ENCODE data around the gene TRIM52. TPM values are rescaled to one million over a fixed set of nuclear protein-coding genes. Genes with fewer than 3 reads are reported as not detected.

Gene TRIM52
- total and polyA plus RNA-seq, 10 of the 15 experiments (the other 5 are each of a cell fraction or from before 2014, with no cell fraction given), result 1.4 to 24.3 (median 8.1) TPM

DNA sequence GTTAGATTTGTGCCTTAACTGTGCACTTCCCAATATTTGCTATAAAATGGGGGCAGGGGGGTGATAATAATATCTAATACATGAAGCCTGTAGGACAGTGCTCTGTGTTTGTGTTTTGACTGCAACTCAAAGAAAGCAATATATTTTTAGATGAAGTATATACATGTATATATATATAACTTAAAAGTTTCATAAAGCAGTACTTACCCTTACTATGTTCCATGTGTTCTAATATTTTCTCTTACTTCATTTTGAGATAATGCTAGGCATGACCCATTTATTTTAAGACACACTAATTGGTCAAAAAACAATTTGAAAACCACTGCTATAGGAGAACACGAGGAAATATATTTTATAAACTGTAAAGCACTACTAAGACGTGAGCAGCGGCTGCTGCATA lies 2.4 kb downstream of the TRIM52 start (continued):
- TF ChIP-seq USF1 (IDR thresholded peaks at IDR 0.05; ENCODE audit: borderline replicate concordance, extremely low read length, insufficient read depth, low read depth, low read length) (no peak), SIX5 (IDR thresholded peaks at IDR 0.05; ENCODE audit: low read depth, low read length, severe bottlenecking) (no peak), CHD1 (IDR thresholded peaks at IDR 0.05; ENCODE audit: low read depth, low read length) (no peak)

DNA sequence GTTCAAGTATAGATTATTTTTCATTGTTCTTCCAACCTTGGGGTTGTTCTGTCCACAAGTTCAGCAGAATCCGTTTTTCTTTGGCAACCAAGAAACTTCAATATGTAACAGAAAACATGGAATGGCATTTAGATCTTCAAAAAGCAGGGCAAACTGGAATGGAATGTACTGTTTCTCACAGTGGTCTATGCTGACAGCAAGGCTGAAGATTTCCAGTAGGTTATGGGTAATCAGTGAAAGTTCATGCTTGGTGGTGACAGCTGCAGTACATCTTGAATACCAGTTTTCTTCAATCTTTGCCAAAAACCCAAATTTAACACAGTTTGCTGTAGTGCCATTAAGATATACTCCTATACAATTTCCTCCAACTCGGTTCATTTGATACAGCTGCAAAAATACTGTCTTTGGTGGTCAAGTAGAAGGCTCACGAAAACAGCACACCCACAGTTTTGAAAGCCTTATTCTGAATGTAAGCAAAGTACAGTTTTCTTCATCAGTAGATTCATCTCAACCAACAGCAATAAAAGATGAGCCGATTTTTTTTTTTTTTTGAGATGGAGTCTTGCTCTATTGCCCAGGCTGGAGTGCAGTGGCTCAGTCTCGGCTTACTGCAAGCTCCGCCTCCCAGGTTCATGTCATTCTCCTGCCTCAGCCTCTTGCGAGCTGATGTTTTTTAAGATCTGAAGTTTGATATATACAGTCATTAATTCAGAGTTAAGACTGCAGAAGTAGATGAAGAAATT lies 4.9 kb downstream of the TRIM52 start:
- RAD21 ChIA-PET (ENCODE audit: unreplicated experiment), result interaction anchor here (1.0 kb wide), 1 partner anchor 12 kb away, joined by 3 read pairs; no protein-coding TSS in a partner anchor
- POLR2A ChIA-PET, result interaction anchor here (0.6 kb wide), 1 partner anchor 100 kb away, joined by 4 read pairs; no protein-coding TSS in a partner anchor
- intact Hi-C loops (cut with micrococcal nuclease; ENCODE audit: unreplicated experiment), result no loop called here
- Histone ChIP-seq H3K4me2 (ENCODE audit: control insufficient read depth, insufficient read depth) (no peak overlapping the region), H2AFZ (ENCODE audit: control insufficient read depth, low read depth, low read length) (no peak overlapping the region), H3K27me3 (replicated peaks in 1 of 2; ENCODE audit: control insufficient read depth in 2 of 2, insufficient read depth in 2 of 2, low read length in 1 of 2) (no peaks in the 10 kb centered on the region), H3K4me1 (ENCODE audit: control insufficient read depth, insufficient read depth, low read length) (no peaks in the 10 kb centered on the region), H4K20me1 (ENCODE audit: control insufficient read depth, insufficient read depth) (no peaks in the 10 kb centered on the region), H3K9me3 (replicated peaks; ENCODE audit: control insufficient read depth, insufficient read depth, low read length) (no peaks in the 10 kb centered on the region), H3K4me3 (0 out of 2 replicates have a peak overlapping the region, but pooled peaks have one; percentile 2), H3K9ac (ENCODE audit: control insufficient read depth, insufficient read depth, low read length) (no peak overlapping the region), H3K27ac (ENCODE audit: control insufficient read depth, insufficient read depth) (no peak overlapping the region), H3K36me3 (ENCODE audit: control insufficient read depth in 2 of 2, insufficient read depth in 2 of 2, low read length in 1 of 2) (peaks cover 0 to 13% of the 10 kb centered on the region in 2 experiments; a peak in 2 of 4 replicates), H3K79me2 (ENCODE audit: control insufficient read depth, insufficient read depth, low read length) (peaks cover 85% of the 10 kb centered on the region)
- no peak for FAIRE-seq
- SMC1A ChIA-PET (ENCODE audit: uncharacterized antibody, unreplicated experiment), result interaction anchor here (0.6 to 1.5 kb wide), 5 partner anchors 11 to 454 kb away, joined by 3 to 6 read pairs (median 3); partner anchors contain the start of gene MGAT1
- CTCF ChIA-PET, result interaction anchor here (1.2 to 1.9 kb wide), 3 partner anchors 8 to 68 kb away, joined by 5 to 6 read pairs (median 5); partner anchors contain the start of gene RACK1
- no TSS peak for BruUV-seq (replicated peaks)
- no peak for DNase-seq (ENCODE audit: low read depth, low spot score)
- ATAC-seq, result no peak
- in situ Hi-C loops (cut with MboI), result loop anchor here (10.0 kb wide), 1 partner anchor 71 kb away; no protein-coding TSS in a partner anchor
- WGBS (ENCODE audit: insufficient coverage, insufficient replicate concordance, low lambda C conversion rate, missing lambda C conversion rate), result 87% methylated on average over 7 of the region's 7 CpGs
- TF ChIP-seq ZNF592 (IDR thresholded peaks at IDR 0.05) (no peak), ZBTB33 (IDR thresholded peaks at IDR 0.05) (no peak), IKZF1 (conservative IDR thresholded peaks at IDR 0.05) (no peak), STAT1 (conservative IDR thresholded peaks at IDR 0.05) (no peak), HDGF (IDR thresholded peaks at IDR 0.05) (no peak), TCF7 (IDR thresholded peaks at IDR 0.05; ENCODE audit: borderline replicate concordance) (no peak)
- TF ChIP-seq, protein P1, sequence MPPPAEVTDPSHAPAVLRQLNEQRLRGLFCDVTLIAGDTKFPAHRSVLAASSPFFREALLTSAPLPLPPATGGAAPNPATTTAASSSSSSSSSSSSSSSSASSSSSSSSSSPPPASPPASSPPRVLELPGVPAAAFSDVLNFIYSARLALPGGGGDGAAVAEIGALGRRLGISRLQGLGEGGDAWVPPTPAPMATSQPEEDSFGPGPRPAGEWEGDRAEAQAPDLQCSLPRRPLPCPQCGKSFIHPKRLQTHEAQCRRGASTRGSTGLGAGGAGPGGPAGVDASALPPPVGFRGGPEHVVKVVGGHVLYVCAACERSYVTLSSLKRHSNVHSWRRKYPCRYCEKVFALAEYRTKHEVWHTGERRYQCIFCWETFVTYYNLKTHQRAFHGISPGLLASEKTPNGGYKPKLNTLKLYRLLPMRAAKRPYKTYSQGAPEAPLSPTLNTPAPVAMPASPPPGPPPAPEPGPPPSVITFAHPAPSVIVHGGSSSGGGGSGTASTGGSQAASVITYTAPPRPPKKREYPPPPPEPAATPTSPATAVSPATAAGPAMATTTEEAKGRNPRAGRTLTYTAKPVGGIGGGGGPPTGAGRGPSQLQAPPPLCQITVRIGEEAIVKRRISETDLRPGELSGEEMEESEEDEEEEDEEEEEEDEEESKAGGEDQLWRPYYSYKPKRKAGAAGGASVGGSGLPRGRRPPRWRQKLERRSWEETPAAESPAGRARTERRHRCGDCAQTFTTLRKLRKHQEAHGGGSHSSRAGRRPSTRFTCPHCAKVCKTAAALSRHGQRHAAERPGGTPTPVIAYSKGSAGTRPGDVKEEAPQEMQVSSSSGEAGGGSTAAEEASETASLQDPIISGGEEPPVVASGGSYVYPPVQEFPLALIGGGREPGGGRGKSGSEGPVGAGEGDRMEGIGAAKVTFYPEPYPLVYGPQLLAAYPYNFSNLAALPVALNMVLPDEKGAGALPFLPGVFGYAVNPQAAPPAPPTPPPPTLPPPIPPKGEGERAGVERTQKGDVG (CRISPR knock-in tag; IDR thresholded peaks at IDR 0.05), result no peak

All from GM12878 (cell line).